Osteoblast (primary cell): ENCODE results near the gene LPCAT3. TPM values are rescaled to one million over a fixed set of nuclear protein-coding genes. Genes with fewer than 3 reads are reported as not detected.
A peak's percentile ranks its signal among the peaks of the same experiment; 100 is the strongest.

ENCODE experiments used
- DNase-seq: peaks from one replicate; pipeline ENCODE4 v3.0.0; 2011; ENCODE audit warnings: low spot score, mixed read lengths; ENCODE audit not compliant: insufficient read length; ENCODE audit errors: missing footprints
- H2AFZ ChIP-seq: 2 replicates; pipeline ENCODE4 v1.6.0; 2011; ENCODE audit warnings: mild to moderate bottlenecking, low read length
- H3K27ac ChIP-seq: 2 replicates; pipeline ENCODE4 v1.5.1; 2011; ENCODE audit warnings: mild to moderate bottlenecking, low read depth, low read length, moderate library complexity
- H3K27me3 ChIP-seq: 2 replicates; pipeline ENCODE4 v1.6.0; 2012; ENCODE audit warnings: mild to moderate bottlenecking, control low read depth, inconsistent platforms, low read length, moderate library complexity; ENCODE audit not compliant: insufficient read depth
- H3K36me3 ChIP-seq: 2 replicates; pipeline ENCODE4 v1.5.1; 2011; ENCODE audit warnings: mild to moderate bottlenecking, low read length, control low read depth, moderate library complexity; ENCODE audit not compliant: insufficient read depth
- H3K4me1 ChIP-seq: 2 replicates; pipeline ENCODE4 v1.5.1; 2011; ENCODE audit warnings: mild to moderate bottlenecking, low read length, control low read depth, moderate library complexity; ENCODE audit not compliant: insufficient read depth
- H3K4me2 ChIP-seq: 2 replicates; pipeline ENCODE4 v1.6.0; 2011; ENCODE audit warnings: mild to moderate bottlenecking, low read length; ENCODE audit not compliant: insufficient read depth
- H3K4me3 ChIP-seq: fragments of 200-600 bp; sonication (generic); 3 replicates; pipeline ENCODE4 v1.5.1; 2012; ENCODE audit warnings: mild to moderate bottlenecking, low read length, inconsistent platforms; ENCODE audit not compliant: insufficient read depth
- H3K79me2 ChIP-seq: 2 replicates; pipeline ENCODE4 v1.6.0; 2012; ENCODE audit warnings: mild to moderate bottlenecking, low read length, control low read depth, inconsistent platforms; ENCODE audit not compliant: insufficient read depth
- H3K9me3 ChIP-seq: 2 replicates; pipeline ENCODE4 v1.5.1; 2011; ENCODE audit warnings: low read depth, low read length, control low read depth
- H4K20me1 ChIP-seq: 2 replicates; pipeline ENCODE4 v1.6.0; 2012; ENCODE audit warnings: mild to moderate bottlenecking, low read length, control low read depth; ENCODE audit not compliant: insufficient read depth
- CTCF ChIP-seq: IDR thresholded peaks from 2 replicates; pipeline ENCODE4 v1.5.1; 2011; ENCODE audit warnings: mild to moderate bottlenecking, low read depth, low read length, moderate library complexity; ENCODE audit errors: extremely low read depth
- total RNA-seq: library from RNA; depleted of rRNA; stranded (reverse); fragments of >200 nt; gene quantifications from 2 replicates; pipeline ENCODE4 v1.2.3, GENCODE V29; 2012

Gene LPCAT3
- total RNA-seq, 1 donor = 20.3 TPM

- Histone ChIP-seq H3K9me3 (no peaks in the 10 kb centered on the region), H3K4me1 (peaks cover 26% of the 10 kb centered on the region), H4K20me1 (peaks cover 4% of the 10 kb centered on the region), H3K27me3 (no peaks in the 10 kb centered on the region), H3K4me3 (no peak overlapping the region), H3K36me3 (peaks cover 46% of the 10 kb centered on the region), H3K4me2 (no peak overlapping the region), H3K27ac (peak overlapping the region; percentile 48), H3K79me2 (peaks cover 32% of the 10 kb centered on the region), H2AFZ (peak overlapping the region; percentile 36)
- DNase-seq = peak; percentile 98
- peak; percentile 96 for TF ChIP-seq CTCF
These were observed 53.1 kb downstream of the LPCAT3 start for GRCh38 chr12:6965026-6965661.

GRCh38 chr12:6964605-6965025, 53.7 kb downstream of the LPCAT3 start:
- Histone ChIP-seq H3K27me3 (no peaks in the 10 kb centered on the region), H3K27ac (peak overlapping the region; percentile 48), H3K79me2 (peaks cover 26% of the 10 kb centered on the region), H2AFZ (peak overlapping the region; percentile 36), H3K36me3 (peaks cover 46% of the 10 kb centered on the region), H3K4me3 (no peak overlapping the region), H3K4me2 (no peak overlapping the region), H3K9me3 (no peaks in the 10 kb centered on the region), H3K4me1 (peaks cover 26% of the 10 kb centered on the region), H4K20me1 (peaks cover 4% of the 10 kb centered on the region)
- TF ChIP-seq CTCF = no peak
- DNase-seq = no peak

GRCh38 chr12:6963791-6964413, 54.4 kb downstream of the LPCAT3 start:
- no peak for TF ChIP-seq CTCF
- Histone ChIP-seq H3K4me2 (no peak overlapping the region), H3K36me3 (peaks cover 42% of the 10 kb centered on the region), H3K79me2 (peaks cover 20% of the 10 kb centered on the region), H3K27ac (no peak overlapping the region), H2AFZ (no peak overlapping the region), H4K20me1 (peaks cover 4% of the 10 kb centered on the region), H3K4me3 (no peak overlapping the region), H3K9me3 (no peaks in the 10 kb centered on the region), H3K27me3 (no peaks in the 10 kb centered on the region), H3K4me1 (peaks cover 19% of the 10 kb centered on the region)
- DNase-seq = no peak

GRCh38 chr12:6963016-6963731, 55.1 kb downstream of the LPCAT3 start:
- DNase-seq = no peak
- Histone ChIP-seq H3K4me3 (no peak overlapping the region), H3K27me3 (no peaks in the 10 kb centered on the region), H2AFZ (no peak overlapping the region), H3K4me2 (no peak overlapping the region), H3K9me3 (no peaks in the 10 kb centered on the region), H3K27ac (no peak overlapping the region), H3K4me1 (peaks cover 16% of the 10 kb centered on the region), H3K79me2 (peaks cover 13% of the 10 kb centered on the region), H3K36me3 (peaks cover 35% of the 10 kb centered on the region), H4K20me1 (peaks cover 4% of the 10 kb centered on the region)
- TF ChIP-seq CTCF = no peak
